ENCODE data around the gene ACSM5. TPM values are rescaled to one million over a fixed set of nuclear protein-coding genes. Genes with fewer than 3 reads are reported as not detected.

Gene ACSM5, protein sequence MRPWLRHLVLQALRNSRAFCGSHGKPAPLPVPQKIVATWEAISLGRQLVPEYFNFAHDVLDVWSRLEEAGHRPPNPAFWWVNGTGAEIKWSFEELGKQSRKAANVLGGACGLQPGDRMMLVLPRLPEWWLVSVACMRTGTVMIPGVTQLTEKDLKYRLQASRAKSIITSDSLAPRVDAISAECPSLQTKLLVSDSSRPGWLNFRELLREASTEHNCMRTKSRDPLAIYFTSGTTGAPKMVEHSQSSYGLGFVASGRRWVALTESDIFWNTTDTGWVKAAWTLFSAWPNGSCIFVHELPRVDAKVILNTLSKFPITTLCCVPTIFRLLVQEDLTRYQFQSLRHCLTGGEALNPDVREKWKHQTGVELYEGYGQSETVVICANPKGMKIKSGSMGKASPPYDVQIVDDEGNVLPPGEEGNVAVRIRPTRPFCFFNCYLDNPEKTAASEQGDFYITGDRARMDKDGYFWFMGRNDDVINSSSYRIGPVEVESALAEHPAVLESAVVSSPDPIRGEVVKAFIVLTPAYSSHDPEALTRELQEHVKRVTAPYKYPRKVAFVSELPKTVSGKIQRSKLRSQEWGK
- total RNA-seq (8.6 TPM), polyA plus RNA-seq (ENCODE audit: insufficient read depth, low read depth, low replicate concordance) (22.8 TPM)
- long read RNA-seq, donor 1: 0 reads
- long read RNA-seq, donor 2: 0 reads
- long read RNA-seq, donor 3, partial matches to known transcripts: 0 of 1 reads
- long read RNA-seq, donor 3, other reads (novel, unspliced or antisense): 0 of 1 reads
- long read RNA-seq, donor 4: 0 reads
- long read RNA-seq, donor 5: 0 reads
- long read RNA-seq, donor 6, partial matches to known transcripts: 0 of 3 reads
- long read RNA-seq, donor 6, other reads (novel, unspliced or antisense): 0 of 3 reads
- long read RNA-seq, donor 7, partial matches to known transcripts: 0 of 9 reads
- long read RNA-seq, donor 7, other reads (novel, unspliced or antisense): 1 of 9 reads
- long read RNA-seq, donor 8, partial matches to known transcripts: 0 of 2 reads
- long read RNA-seq, donor 8, other reads (novel, unspliced or antisense): 0 of 2 reads
- long read RNA-seq, donor 9: 0 reads
- long read RNA-seq, donor 10: 0 reads

- Histone ChIP-seq H3K4me3 (ENCODE audit: low read length in 3 of 3) (peak within 1 kb of the TSS in 2 of 3 donors; percentile 25 to 49), H3K9ac (ENCODE audit: low read length in 3 of 3) (peak within 1 kb of the TSS in 1 of 3 donors; percentile 34), H3K27ac (ENCODE audit: low read depth in 2 of 2, low read length in 2 of 2) (peak within 1 kb of the TSS; percentile 55 to 74), H3K9me3 (ENCODE audit: control insufficient read depth in 2 of 3, insufficient read depth in 1 of 3, low read length in 3 of 3) (no peaks in the 10 kb centered on the region), H3K36me3 (ENCODE audit: control insufficient read depth in 2 of 3, insufficient read depth in 3 of 3, low read length in 3 of 3) (no peaks in the 10 kb centered on the region), H3K27me3 (ENCODE audit: control insufficient read depth, insufficient read depth, low read length) (no peaks in the 10 kb centered on the region), H3K4me1 (ENCODE audit: control insufficient read depth in 2 of 3, insufficient read depth in 2 of 3, low read depth in 1 of 3, low read length in 3 of 3) (peaks cover 0 to 6% (median 0%) of the 10 kb centered on the region in 3 donors)
- intact Hi-C loops (cut with DNase I): no loop called here
- no peak for TF ChIP-seq CTCF (IDR thresholded peaks at IDR 0.05; ENCODE audit: borderline replicate concordance, extremely low read depth, insufficient read depth)
- FAIRE-seq (no peak), DNase-seq (peak in 3 of 5 donors; percentile 18 to 82 (median 52))
Measured at GRCh38 chr16:20409398-20410120, at the start of gene ACSM5. TSS of gene ACSM5 (plus strand) at chr16:20409534. CDS start at chr16:20411485, 1,951 bp downstream.

DNA sequence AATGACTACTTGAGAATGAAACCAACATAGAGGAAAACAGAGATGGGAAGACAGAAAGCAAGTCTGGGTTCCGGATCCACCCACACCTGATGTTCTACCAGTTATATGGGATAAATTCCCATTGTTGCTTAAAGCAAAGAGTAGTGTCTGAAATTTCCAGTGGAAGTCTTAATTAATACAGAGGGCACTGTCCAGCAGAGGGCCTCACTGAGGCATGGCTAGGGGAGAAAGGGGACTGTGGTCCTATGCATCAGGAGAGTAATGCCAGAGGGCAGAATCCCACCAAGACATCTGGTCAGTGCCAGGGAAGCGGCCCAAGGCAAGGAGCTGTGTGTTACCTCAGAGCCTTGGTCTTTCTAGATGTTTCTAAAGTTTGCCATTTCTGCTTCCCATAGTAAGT is 49.3 kb upstream of the ACSM5 start:
- TF ChIP-seq CTCF (IDR thresholded peaks at IDR 0.05; ENCODE audit: borderline replicate concordance, extremely low read depth, insufficient read depth): peak; percentile 19
- Histone ChIP-seq H3K36me3 (ENCODE audit: control insufficient read depth in 2 of 3, insufficient read depth in 3 of 3, low read length in 3 of 3) (no peaks in the 10 kb centered on the region), H3K4me1 (ENCODE audit: control insufficient read depth in 2 of 3, insufficient read depth in 2 of 3, low read depth in 1 of 3, low read length in 3 of 3) (peaks cover 0 to 4% (median 0%) of the 10 kb centered on the region in 3 donors), H3K9ac (ENCODE audit: low read length in 3 of 3) (no peak overlapping the region), H3K9me3 (ENCODE audit: control insufficient read depth in 2 of 3, insufficient read depth in 1 of 3, low read length in 3 of 3) (no peaks in the 10 kb centered on the region), H3K27me3 (ENCODE audit: control insufficient read depth, insufficient read depth, low read length) (no peaks in the 10 kb centered on the region), H3K4me3 (ENCODE audit: low read length in 3 of 3) (no peak overlapping the region), H3K27ac (ENCODE audit: low read depth in 2 of 2, low read length in 2 of 2) (no peak overlapping the region)
- intact Hi-C loops (cut with DNase I): no loop called here
- DNase-seq (peak in 1 of 5 donors; percentile 26), FAIRE-seq (no peak)

GRCh38 chr16:20363191-20363590 is 46.1 kb upstream of the ACSM5 start:
- FAIRE-seq (no peak), DNase-seq (no peak)
- intact Hi-C loops (cut with DNase I): no loop called here
- no peaks in the 10 kb centered on the region for H3K9me3 ChIP-seq (ENCODE audit: control insufficient read depth in 2 of 3, insufficient read depth in 1 of 3, low read length in 3 of 3)
- no peak overlapping the region for H3K9ac ChIP-seq (ENCODE audit: low read length in 3 of 3)
- no peak overlapping the region for H3K27ac ChIP-seq (ENCODE audit: low read depth in 2 of 2, low read length in 2 of 2)
- H3K4me3 ChIP-seq (ENCODE audit: low read length in 3 of 3): no peak overlapping the region
- H3K4me1 ChIP-seq (ENCODE audit: control insufficient read depth in 2 of 3, insufficient read depth in 2 of 3, low read depth in 1 of 3, low read length in 3 of 3): no peaks in the 10 kb centered on the region
- no peak for TF ChIP-seq CTCF (IDR thresholded peaks at IDR 0.05; ENCODE audit: borderline replicate concordance, extremely low read depth, insufficient read depth)
- H3K27me3 ChIP-seq (ENCODE audit: control insufficient read depth, insufficient read depth, low read length): no peaks in the 10 kb centered on the region
- no peaks in the 10 kb centered on the region for H3K36me3 ChIP-seq (ENCODE audit: control insufficient read depth in 2 of 3, insufficient read depth in 3 of 3, low read length in 3 of 3)

Measured in kidney (tissue), 22 donors.